ENCODE data around the gene STK36.

The STK36 gene

DNA sequence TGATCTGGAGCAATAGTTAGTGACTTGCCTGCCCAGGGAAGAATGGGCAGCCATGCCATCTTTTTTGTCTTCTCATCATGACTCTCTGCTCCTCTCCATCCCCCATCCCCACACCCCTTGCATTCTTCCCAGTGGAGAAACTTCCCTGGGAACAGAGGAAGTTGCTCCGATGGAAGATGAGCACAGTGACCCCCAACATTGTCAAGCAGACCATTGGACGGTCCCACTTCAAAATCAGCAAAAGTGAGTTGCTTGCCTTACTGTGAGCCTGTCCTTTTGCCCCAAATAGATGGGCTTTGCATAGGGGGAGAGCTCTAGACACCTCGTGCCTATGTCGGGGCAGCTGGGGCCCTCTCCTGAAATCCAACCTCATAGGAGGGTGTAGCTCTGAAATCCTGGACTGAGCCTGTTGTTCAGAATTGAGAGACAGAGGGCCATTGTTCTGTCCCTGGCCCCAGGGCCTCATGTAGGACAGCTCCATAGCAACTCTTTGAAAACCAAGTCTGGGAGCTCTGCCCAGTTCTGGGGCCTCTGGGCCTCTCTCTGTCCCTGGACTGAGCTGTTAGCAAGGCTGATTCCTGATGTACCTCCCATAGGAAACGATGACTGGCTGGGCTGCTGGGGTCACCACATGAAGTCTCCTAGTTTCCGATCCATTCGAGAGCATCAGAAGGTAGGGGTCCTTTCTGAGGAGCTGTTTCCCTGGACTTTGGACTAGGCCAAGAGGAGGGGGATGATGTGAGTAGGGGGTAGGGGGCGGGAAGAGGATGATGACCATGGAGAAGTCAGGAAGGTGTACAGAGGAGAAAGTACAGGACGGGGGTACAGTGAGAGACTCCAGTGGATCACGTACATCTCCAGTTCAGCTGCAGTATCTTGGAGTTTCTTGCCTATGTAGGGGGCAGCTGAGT is 73.9 kb downstream of the STK36 start:
- DNase-seq (ENCODE audit: extremely low spot score): no peak
- TF ChIP-seq, protein P1, sequence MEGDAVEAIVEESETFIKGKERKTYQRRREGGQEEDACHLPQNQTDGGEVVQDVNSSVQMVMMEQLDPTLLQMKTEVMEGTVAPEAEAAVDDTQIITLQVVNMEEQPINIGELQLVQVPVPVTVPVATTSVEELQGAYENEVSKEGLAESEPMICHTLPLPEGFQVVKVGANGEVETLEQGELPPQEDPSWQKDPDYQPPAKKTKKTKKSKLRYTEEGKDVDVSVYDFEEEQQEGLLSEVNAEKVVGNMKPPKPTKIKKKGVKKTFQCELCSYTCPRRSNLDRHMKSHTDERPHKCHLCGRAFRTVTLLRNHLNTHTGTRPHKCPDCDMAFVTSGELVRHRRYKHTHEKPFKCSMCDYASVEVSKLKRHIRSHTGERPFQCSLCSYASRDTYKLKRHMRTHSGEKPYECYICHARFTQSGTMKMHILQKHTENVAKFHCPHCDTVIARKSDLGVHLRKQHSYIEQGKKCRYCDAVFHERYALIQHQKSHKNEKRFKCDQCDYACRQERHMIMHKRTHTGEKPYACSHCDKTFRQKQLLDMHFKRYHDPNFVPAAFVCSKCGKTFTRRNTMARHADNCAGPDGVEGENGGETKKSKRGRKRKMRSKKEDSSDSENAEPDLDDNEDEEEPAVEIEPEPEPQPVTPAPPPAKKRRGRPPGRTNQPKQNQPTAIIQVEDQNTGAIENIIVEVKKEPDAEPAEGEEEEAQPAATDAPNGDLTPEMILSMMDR (IDR thresholded peaks at IDR 0.05; ENCODE audit: control extremely low read depth, extremely low read depth, low read depth, missing control alignments): no peak
- ChIA-PET POLR2A (interaction anchor here (0.6 kb wide), 1 partner anchor 33 kb away, joined by 7 read pairs; no protein-coding TSS in a partner anchor), CTCF (interaction anchor here (0.8 to 2.8 kb wide), 5 partner anchors 9 to 549 kb away, joined by 3 to 9 read pairs (median 6); partner anchors contain the start of gene TTLL4)

DNA sequence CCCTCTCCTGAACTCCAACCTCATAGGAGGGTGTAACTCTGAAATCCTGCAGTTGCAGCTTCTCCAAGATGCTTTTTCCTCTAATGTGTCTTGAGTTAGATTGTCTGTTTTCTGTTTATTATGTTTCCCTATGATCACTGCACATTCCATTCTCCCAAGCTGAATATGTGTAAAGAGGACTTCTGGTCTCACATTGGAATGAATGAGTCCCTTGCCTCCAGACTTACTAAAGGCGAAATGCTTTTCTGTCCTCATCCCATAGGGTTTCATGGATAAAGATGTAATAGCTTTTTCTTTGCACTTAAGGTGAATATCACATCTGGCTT is 74.5 kb downstream of the STK36 start:
- ChIA-PET POLR2A (no interaction called here), CTCF (interaction anchor here (0.8 to 2.8 kb wide), 5 partner anchors 9 to 549 kb away, joined by 3 to 9 read pairs (median 6); partner anchors contain the start of gene TTLL4)
- TF ChIP-seq, protein P1 (IDR thresholded peaks at IDR 0.05; ENCODE audit: control extremely low read depth, extremely low read depth, low read depth, missing control alignments): no peak
- no peak for DNase-seq (ENCODE audit: extremely low spot score)

DNA sequence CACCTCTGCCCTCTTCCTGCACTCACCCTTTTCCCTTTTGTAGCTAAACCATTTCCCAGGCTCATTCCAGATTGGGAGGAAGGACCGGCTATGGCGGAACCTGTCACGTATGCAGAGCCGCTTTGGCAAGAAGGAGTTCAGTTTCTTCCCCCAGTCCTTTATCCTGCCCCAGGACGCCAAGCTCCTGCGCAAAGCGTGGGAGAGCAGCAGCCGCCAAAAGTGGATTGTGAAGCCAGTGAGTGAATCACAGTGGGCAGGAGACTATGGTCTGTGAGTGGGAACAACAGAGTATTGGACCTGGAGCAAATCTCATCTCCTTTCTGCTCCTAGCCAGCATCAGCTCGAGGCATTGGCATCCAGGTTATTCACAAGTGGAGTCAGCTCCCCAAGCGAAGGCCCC is 75.1 kb downstream of the STK36 start:
- TF ChIP-seq, protein P1 (IDR thresholded peaks at IDR 0.05; ENCODE audit: control extremely low read depth, extremely low read depth, low read depth, missing control alignments): no peak
- ChIA-PET CTCF (interaction anchor here (0.9 to 2.8 kb wide), 6 partner anchors 9 to 150 kb away, joined by 3 to 9 read pairs (median 4); partner anchors contain the start of gene TTLL4), POLR2A (no interaction called here)
- no peak for DNase-seq (ENCODE audit: extremely low spot score)

DNA sequence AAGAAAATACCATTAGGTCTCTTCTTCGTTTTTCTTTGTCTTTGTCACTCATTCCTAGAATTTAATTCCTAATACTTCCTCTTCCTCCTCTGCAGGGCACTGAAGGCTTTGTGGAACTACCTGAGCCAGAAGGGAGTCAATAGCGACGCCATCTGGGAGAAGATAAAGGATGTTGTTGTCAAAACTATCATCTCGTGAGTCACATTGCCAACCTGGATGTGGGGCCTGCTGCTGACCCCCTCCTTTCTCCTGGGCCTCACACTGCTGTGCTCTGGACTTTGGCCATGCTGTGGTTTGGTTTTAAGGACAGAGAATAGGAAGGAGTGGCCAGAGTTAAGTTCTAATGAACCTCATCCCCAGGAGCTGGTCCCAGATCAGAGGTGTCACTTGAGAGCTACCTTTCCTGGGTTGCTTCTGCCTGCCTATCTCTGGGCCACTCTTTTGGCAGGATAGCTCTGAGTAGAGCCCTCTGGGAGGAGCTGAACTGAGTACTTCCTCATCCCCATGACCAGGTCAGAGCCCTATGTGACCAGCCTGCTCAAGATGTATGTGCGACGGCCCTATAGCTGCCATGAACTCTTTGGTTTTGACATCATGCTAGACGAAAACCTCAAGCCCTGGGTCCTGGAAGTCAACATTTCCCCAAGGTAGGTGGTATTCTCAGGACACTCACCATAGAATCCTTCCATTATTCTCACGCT is 77.0 kb downstream of the STK36 start:
- CTCF ChIA-PET: interaction anchor here (1.1 to 2.4 kb wide), 3 partner anchors 11 to 27 kb away, joined by 3 to 7 read pairs (median 7); no protein-coding TSS in a partner anchor
- DNase-seq (ENCODE audit: extremely low spot score): no peak
- POLR2A ChIA-PET: no interaction called here
- TF ChIP-seq, protein P1 (IDR thresholded peaks at IDR 0.05; ENCODE audit: control extremely low read depth, extremely low read depth, low read depth, missing control alignments): no peak

Data from GM10248 (cell line).